PC-3 (cell line): ENCODE data around the gene HBP1. TPM values are rescaled to one million over a fixed set of nuclear protein-coding genes. Genes with fewer than 3 reads are reported as not detected.

Source experiments
- ATAC-seq: fragments of 200-7000 bp; cut with Tn5 transposase; 2 replicates; pipeline ENCODE4 v1.9.1; 2020; ENCODE audit warnings: mild to moderate bottlenecking, moderate library complexity
- BruUV-seq: library from RNA; stranded (reverse); fragments of 400-500 nt; replicated peaks from 2 replicates; lab custom pipeline; 2021; lab: Mats Ljungman, UMichigan
- CTCF ChIA-PET: fragments of 300-600 bp; sonication (Branson Sonifier 250); formaldehyde crosslinking; loops from one replicate; lab custom pipeline; 2022; ENCODE audit warnings: antibody characterized with exemption; lab: Charles Lee
- POLR2A ChIA-PET: fragments of 300-600 bp; sonication (Branson Sonifier 250); formaldehyde crosslinking; loops from one replicate; lab custom pipeline; 2022; ENCODE audit warnings: antibody characterized with exemption; ENCODE audit not compliant: unreplicated experiment; lab: Charles Lee
- DNase-seq: peaks from one replicate; pipeline ENCODE4 v3.0.0-alpha.2; 2015
- H2AFZ ChIP-seq: fragments of 300-600 bp; sonication (generic); 2 replicates; pipeline ENCODE4 v1.6.0; 2016; ENCODE audit warnings: antibody characterized with exemption, low read length
- H3F3A ChIP-seq: fragments of 300-600 bp; sonication (generic); one replicate; pipeline ENCODE4 v1.6.0; 2017; ENCODE audit warnings: antibody characterized with exemption, low read length, control low read depth, mild to moderate bottlenecking; ENCODE audit not compliant: unreplicated experiment
- H3K27ac ChIP-seq: fragments of 300-600 bp; sonication (generic); 2 replicates; pipeline ENCODE4 v1.5.1; 2016; ENCODE audit warnings: mild to moderate bottlenecking, low read length
- H3K27me3 ChIP-seq: fragments of 300-600 bp; sonication (generic); 2 replicates; pipeline ENCODE4 v1.6.1; 2016; ENCODE audit warnings: low read length, mixed read lengths
- H3K36me3 ChIP-seq: fragments of 300-600 bp; sonication (generic); 2 replicates; pipeline ENCODE4 v1.6.1; 2016; ENCODE audit warnings: low read depth, mixed run types, low read length, mixed read lengths
- H3K4me1 ChIP-seq: fragments of 300-600 bp; sonication (generic); 2 replicates; pipeline ENCODE4 v1.5.1; 2016; ENCODE audit warnings: low read length; ENCODE audit not compliant: insufficient read depth
- H3K4me2 ChIP-seq: fragments of 300-600 bp; sonication (generic); 2 replicates; pipeline ENCODE4 v1.6.0; 2016; ENCODE audit warnings: low read length
- H3K4me3 ChIP-seq: fragments of 300-600 bp; sonication (generic); 2 replicates; pipeline ENCODE4 v1.5.1; 2016; ENCODE audit warnings: mild to moderate bottlenecking, low read length, mixed read lengths
- H3K79me2 ChIP-seq: fragments of 300-600 bp; sonication (generic); 2 replicates; pipeline ENCODE4 v1.6.1; 2017; ENCODE audit warnings: low read length, mixed read lengths
- H3K9ac ChIP-seq: fragments of 300-600 bp; sonication (generic); 2 replicates; pipeline ENCODE4 v1.6.0; 2016; ENCODE audit warnings: mild to moderate bottlenecking, low read length
- H3K9me2 ChIP-seq: fragments of 300-600 bp; sonication (generic); replicated peaks from 2 replicates; pipeline ENCODE4 v1.6.1; 2016; ENCODE audit warnings: mixed run types, low read length, mixed read lengths
- H3K9me3 ChIP-seq: fragments of 300-600 bp; sonication (generic); 2 replicates; pipeline ENCODE4 v1.6.1; 2016; ENCODE audit warnings: low read length, mixed read lengths
- H4K20me1 ChIP-seq: fragments of 300-600 bp; sonication (generic); 2 replicates; pipeline ENCODE4 v1.6.1; 2016; ENCODE audit warnings: low read length, mixed read lengths
- EZH2 ChIP-seq: fragments of 300-600 bp; sonication (generic); IDR thresholded peaks from one replicate; pipeline ENCODE4 v1.6.1; 2017; ENCODE audit warnings: antibody characterized with exemption, mild to moderate bottlenecking, low read length; ENCODE audit not compliant: unreplicated experiment
- EZH2phosphoT487 ChIP-seq: fragments of 300-600 bp; sonication (generic); IDR thresholded peaks from 2 replicates; pipeline ENCODE4 v1.6.1; 2018; ENCODE audit warnings: mild to moderate bottlenecking, antibody characterized with exemption, low read length, borderline replicate concordance
- intact Hi-C: fragments of 100-400 bp; cut with micrococcal nuclease; formaldehyde crosslinking; loops from 2 replicates; pipeline ENCODE4 v1.9.0; 2023
- total RNA-seq: library from RNA; depleted of rRNA; stranded (reverse); fragments of >200 nt; gene quantifications from 2 replicates; pipeline ENCODE4 v1.2.3, GENCODE V29; 2014
- TF ChIP-seq, protein P1 (sequence below): fragments of 300-600 bp; sonication (generic); conservative IDR thresholded peaks from 2 replicates; pipeline ENCODE4 v1.5.1; 2017; ENCODE audit warnings: antibody characterized with exemption, low read depth, mild to moderate bottlenecking, low read length

HBP1 gene
- total RNA-seq, 1 experiment from 2014 or later, result 13.0 TPM

DNA sequence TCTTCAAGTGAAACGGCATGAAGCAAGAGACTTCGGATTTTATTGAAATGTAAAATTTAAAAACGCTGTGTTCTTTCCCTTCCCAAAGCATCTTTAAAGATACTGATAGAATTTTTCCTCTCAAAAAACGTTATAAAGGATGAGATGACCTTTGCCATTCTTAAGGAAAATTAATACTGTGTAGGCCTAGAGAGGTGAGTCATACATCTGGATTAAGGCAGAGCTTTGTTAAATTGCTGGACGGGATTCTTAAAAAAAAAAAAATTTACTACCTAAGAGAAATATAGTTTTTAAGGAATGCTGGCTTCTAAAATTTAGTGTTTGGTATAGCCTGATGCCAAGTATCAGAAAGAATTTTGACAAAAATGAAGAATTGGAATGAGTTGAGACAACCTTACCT is 6.3 kb upstream of the HBP1 start:
- Histone ChIP-seq H3K36me3 (no peaks in the 10 kb centered on the region), H3K9me2 (no peaks in the 10 kb centered on the region), H3K4me1 (peaks cover 21% of the 10 kb centered on the region), H3K4me2 (peak overlapping the region; percentile 40), H3K4me3 (no peak overlapping the region), H3K9me3 (no peaks in the 10 kb centered on the region), H3F3A (no peaks in the 10 kb centered on the region), H3K79me2 (no peaks in the 10 kb centered on the region), H3K27ac (no peak overlapping the region), H3K9ac (no peak overlapping the region), H3K27me3 (no peaks in the 10 kb centered on the region), H2AFZ (no peak overlapping the region), H4K20me1 (no peaks in the 10 kb centered on the region)
- POLR2A ChIA-PET, result interaction anchor here (0.6 kb wide), 2 partner anchors 13 to 877 kb away, joined by 3 to 9 read pairs; partner anchors contain the start of gene NAMPT
- CTCF ChIA-PET, result interaction anchor here (0.5 to 0.7 kb wide), 2 partner anchors 11 to 17 kb away, joined by 3 read pairs; no protein-coding TSS in a partner anchor
- intact Hi-C loops, result loop anchor here (10.0 kb wide), 1 partner anchor 852 kb away; no protein-coding TSS in a partner anchor
- ATAC-seq, result peak; percentile 51
- DNase-seq, result peak; percentile 22
- TF ChIP-seq EZH2phosphoT487 (no peak), EZH2 (no peak)
- TF ChIP-seq, protein P1, sequence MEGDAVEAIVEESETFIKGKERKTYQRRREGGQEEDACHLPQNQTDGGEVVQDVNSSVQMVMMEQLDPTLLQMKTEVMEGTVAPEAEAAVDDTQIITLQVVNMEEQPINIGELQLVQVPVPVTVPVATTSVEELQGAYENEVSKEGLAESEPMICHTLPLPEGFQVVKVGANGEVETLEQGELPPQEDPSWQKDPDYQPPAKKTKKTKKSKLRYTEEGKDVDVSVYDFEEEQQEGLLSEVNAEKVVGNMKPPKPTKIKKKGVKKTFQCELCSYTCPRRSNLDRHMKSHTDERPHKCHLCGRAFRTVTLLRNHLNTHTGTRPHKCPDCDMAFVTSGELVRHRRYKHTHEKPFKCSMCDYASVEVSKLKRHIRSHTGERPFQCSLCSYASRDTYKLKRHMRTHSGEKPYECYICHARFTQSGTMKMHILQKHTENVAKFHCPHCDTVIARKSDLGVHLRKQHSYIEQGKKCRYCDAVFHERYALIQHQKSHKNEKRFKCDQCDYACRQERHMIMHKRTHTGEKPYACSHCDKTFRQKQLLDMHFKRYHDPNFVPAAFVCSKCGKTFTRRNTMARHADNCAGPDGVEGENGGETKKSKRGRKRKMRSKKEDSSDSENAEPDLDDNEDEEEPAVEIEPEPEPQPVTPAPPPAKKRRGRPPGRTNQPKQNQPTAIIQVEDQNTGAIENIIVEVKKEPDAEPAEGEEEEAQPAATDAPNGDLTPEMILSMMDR, result no peak
- BruUV-seq, result no TSS peak

DNA sequence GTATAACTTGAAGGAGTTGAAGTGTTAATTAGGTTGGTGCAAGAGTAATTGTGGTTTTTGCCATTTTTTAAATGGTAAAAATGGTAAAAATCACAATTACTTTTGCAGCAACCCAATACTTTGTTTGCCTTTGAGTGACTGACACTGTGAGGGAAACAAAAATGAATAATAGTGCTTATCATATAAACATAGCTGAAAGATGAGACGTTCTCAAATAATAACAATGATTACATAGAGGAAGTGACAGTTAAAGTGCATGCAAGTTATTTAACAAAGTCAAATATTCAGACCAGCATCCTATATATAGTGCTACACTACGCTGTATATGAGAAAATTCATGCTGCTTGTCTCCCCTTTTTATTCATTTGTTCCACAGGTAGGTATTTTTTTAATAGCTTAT is 4.7 kb upstream of the HBP1 start:
- peaks cover 21% of the 10 kb centered on the region for H3K4me1 ChIP-seq
- no peak overlapping the region for H3K4me3 ChIP-seq
- TF ChIP-seq, protein P1, result no peak
- TF ChIP-seq EZH2, result no peak
- TF ChIP-seq EZH2phosphoT487, result no peak
- ChIA-PET POLR2A (no interaction called here), CTCF (interaction anchor here (0.5 kb wide), 1 partner anchor 113 kb away, joined by 6 read pairs; no protein-coding TSS in a partner anchor)
- no peaks in the 10 kb centered on the region for H3K9me2 ChIP-seq
- ATAC-seq, result peak; percentile 3
- H3K27ac ChIP-seq, result no peak overlapping the region
- H3K79me2 ChIP-seq, result no peaks in the 10 kb centered on the region
- intact Hi-C loops, result loop anchor here (10.0 kb wide), 1 partner anchor 851 kb away; no protein-coding TSS in a partner anchor
- H3K27me3 ChIP-seq, result no peaks in the 10 kb centered on the region
- H3K9me3 ChIP-seq, result no peaks in the 10 kb centered on the region
- no peak overlapping the region for H3K9ac ChIP-seq
- BruUV-seq, result no TSS peak
- H3K4me2 ChIP-seq, result peak overlapping the region; percentile 33
- no peaks in the 10 kb centered on the region for H4K20me1 ChIP-seq
- H3K36me3 ChIP-seq, result no peaks in the 10 kb centered on the region
- no peak overlapping the region for H2AFZ ChIP-seq
- no peaks in the 10 kb centered on the region for H3F3A ChIP-seq
- peak; percentile 49 for DNase-seq

DNA sequence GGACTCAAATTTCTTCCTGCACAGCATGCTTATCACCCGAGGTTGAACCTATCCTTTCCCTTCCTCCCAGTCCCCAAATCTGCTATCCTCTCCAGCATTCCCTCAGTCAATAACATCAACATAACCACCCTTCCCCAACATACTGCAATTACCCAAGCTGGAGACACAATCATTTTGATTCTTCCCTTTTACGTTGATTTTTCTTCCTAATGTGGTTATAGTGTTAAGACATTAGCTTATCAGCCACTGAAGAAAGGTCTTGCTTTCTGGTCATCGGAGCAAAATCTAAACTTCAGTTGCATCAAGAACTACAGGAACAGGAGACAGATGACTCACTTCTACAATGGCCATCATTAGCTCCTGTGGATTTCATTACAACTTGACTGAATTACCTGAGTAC is 3.5 kb upstream of the HBP1 start:
- H3K79me2 ChIP-seq, result peaks cover 5% of the 10 kb centered on the region; the same call in 1 of the 2 replicates
- H3K9ac ChIP-seq, result no peak overlapping the region
- H3K27me3 ChIP-seq, result no peaks in the 10 kb centered on the region
- no peaks in the 10 kb centered on the region for H3K36me3 ChIP-seq
- BruUV-seq, result no TSS peak
- ChIA-PET POLR2A (no interaction called here), CTCF (no interaction called here)
- no peak overlapping the region for H3K27ac ChIP-seq
- intact Hi-C loops, result loop anchor here (10.0 kb wide), 1 partner anchor 849 kb away; no protein-coding TSS in a partner anchor
- no peak for TF ChIP-seq EZH2
- TF ChIP-seq, protein P1, result no peak
- H3K9me2 ChIP-seq, result no peaks in the 10 kb centered on the region
- no peaks in the 10 kb centered on the region for H3K9me3 ChIP-seq
- no peaks in the 10 kb centered on the region for H3F3A ChIP-seq
- DNase-seq (no peak), ATAC-seq (no peak)
- H3K4me1 ChIP-seq, result peaks cover 22% of the 10 kb centered on the region
- H3K4me2 ChIP-seq, result no peak overlapping the region
- no peak overlapping the region for H3K4me3 ChIP-seq
- no peak overlapping the region for H2AFZ ChIP-seq
- peaks cover 4% of the 10 kb centered on the region; the same call in 1 of the 2 replicates for H4K20me1 ChIP-seq
